Measurements from ENCODE around the gene PPM1A.

The PPM1A gene

DNA sequence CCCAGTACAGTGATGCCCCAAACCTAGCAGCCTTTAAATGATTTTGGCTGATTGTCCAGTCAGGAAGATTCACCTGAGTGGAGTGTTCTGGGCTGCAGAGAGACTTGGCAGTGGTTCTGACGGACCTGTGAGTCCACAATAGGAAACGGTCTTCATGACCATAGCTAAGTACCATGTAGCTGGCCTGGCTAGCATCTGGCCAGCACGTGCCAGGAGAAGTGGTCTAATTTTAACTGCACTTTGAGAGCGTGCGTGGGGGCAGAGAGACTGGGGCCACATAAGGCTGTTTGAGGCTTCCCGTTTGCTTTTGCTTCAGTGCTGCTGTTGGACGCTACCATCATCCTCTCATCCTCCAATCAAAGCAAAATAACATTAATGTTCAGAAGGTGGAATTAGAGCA is 54.7 kb downstream of the PPM1A start:
- no peak overlapping the region for H3K27ac Mint-ChIP-seq
- H3K27me3 Mint-ChIP-seq (ENCODE audit: low read depth): no peaks in the 10 kb centered on the region
- no peaks in the 10 kb centered on the region for H3K9me3 Mint-ChIP-seq
- H3K4me1 Mint-ChIP-seq: peaks cover 7% of the 10 kb centered on the region
- H3K36me3 Mint-ChIP-seq (ENCODE audit: low read depth): no peaks in the 10 kb centered on the region
- TF ChIP-seq, protein P1, sequence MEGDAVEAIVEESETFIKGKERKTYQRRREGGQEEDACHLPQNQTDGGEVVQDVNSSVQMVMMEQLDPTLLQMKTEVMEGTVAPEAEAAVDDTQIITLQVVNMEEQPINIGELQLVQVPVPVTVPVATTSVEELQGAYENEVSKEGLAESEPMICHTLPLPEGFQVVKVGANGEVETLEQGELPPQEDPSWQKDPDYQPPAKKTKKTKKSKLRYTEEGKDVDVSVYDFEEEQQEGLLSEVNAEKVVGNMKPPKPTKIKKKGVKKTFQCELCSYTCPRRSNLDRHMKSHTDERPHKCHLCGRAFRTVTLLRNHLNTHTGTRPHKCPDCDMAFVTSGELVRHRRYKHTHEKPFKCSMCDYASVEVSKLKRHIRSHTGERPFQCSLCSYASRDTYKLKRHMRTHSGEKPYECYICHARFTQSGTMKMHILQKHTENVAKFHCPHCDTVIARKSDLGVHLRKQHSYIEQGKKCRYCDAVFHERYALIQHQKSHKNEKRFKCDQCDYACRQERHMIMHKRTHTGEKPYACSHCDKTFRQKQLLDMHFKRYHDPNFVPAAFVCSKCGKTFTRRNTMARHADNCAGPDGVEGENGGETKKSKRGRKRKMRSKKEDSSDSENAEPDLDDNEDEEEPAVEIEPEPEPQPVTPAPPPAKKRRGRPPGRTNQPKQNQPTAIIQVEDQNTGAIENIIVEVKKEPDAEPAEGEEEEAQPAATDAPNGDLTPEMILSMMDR (IDR thresholded peaks at IDR 0.05; ENCODE audit: unreplicated experiment in 3 of 3): no peak
- no peak overlapping the region for H3K4me3 Mint-ChIP-seq

DNA sequence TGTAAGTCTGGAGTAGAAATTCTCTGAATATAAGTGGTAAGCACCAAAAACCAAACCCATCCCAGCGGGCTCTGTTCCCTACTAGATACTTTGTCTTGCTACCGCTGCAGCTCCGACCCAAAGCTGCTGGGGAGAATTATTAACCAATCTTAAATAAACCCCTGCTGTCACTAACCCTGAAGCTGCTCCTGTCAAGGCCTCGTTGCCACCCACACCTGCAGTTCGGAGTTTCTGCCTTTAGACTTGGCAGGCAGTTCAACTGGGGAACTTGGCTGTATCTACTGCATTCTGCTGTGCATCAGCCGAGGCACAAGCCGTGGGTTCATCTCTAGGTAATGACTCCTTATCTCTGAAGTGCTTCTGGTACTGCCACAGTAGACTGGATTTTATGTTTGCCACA is 55.5 kb downstream of the PPM1A start:
- no peak overlapping the region for H3K27ac Mint-ChIP-seq
- no peaks in the 10 kb centered on the region for H3K27me3 Mint-ChIP-seq (ENCODE audit: low read depth)
- H3K36me3 Mint-ChIP-seq (ENCODE audit: low read depth): no peaks in the 10 kb centered on the region
- H3K9me3 Mint-ChIP-seq: no peaks in the 10 kb centered on the region
- TF ChIP-seq, protein P1 (IDR thresholded peaks at IDR 0.05; ENCODE audit: unreplicated experiment in 3 of 3): no peak
- no peak overlapping the region for H3K4me3 Mint-ChIP-seq
- H3K4me1 Mint-ChIP-seq: peaks cover 7% of the 10 kb centered on the region

DNA sequence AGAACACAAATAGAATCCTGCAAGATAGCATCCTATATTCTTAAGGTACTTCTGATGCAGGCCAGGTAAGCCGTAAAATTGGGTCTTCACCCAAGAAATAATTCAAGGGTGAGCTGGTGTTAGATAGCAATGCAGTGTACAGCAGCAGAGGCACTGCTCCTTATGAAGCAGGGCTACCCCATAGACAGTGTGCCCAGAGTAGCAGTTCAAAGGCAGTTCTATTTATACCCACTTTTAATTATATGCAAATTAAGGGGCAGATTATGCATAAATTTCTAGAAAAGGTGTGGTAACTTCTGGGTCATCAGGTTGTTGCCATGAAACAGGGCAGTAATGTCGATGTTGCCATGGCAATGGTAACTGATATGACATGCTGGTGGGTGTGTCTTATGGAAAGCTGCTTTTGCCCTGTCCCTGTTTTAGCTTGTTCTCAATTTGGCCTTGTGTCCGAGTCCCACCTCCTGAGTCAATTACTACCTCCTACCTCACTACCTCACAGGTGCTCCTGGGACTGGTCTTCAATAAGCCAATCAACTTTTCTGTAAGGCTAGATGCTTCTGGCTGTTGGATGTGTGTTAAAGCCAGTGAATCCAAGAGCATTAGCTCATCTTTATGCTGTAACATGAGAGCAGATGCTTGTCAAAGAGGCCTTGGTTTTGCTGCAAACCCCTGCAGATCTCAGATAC is 61.0 kb downstream of the PPM1A start:
- Mint-ChIP-seq H3K4me3 (no peak overlapping the region), H3K9me3 (no peaks in the 10 kb centered on the region), H3K27me3 (ENCODE audit: low read depth) (peaks cover 7% of the 10 kb centered on the region), H3K4me1 (peaks cover 18% of the 10 kb centered on the region), H3K36me3 (ENCODE audit: low read depth) (no peaks in the 10 kb centered on the region), H3K27ac (no peak overlapping the region)
- TF ChIP-seq, protein P1 (IDR thresholded peaks at IDR 0.05; ENCODE audit: unreplicated experiment in 3 of 3): no peak

DNA sequence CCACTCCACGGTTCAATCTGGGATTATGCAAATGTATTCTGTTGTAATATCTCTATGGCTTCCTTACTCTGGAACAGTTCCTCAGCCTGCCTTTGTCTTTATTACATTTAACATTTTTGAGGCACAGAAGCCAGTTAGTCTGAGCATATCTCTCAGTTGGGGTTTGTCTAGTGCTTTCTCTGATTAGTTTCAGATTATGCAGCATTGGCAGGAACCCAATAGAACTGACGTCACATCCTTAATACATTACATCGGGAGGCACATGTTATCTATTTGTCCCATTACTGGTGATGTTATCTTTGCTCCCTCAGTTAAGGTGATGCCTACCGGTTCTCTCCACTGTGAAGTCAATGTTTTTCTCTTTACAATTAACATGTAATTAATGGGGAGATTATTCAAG is 62.4 kb downstream of the PPM1A start:
- TF ChIP-seq, protein P1 (IDR thresholded peaks at IDR 0.05; ENCODE audit: unreplicated experiment in 3 of 3): no peak
- peaks cover 18% of the 10 kb centered on the region for H3K4me1 Mint-ChIP-seq
- H3K4me3 Mint-ChIP-seq: no peak overlapping the region
- no peaks in the 10 kb centered on the region for H3K36me3 Mint-ChIP-seq (ENCODE audit: low read depth)
- H3K27ac Mint-ChIP-seq: no peak overlapping the region
- no peaks in the 10 kb centered on the region for H3K9me3 Mint-ChIP-seq
- peaks cover 12% of the 10 kb centered on the region for H3K27me3 Mint-ChIP-seq (ENCODE audit: low read depth)

DNA sequence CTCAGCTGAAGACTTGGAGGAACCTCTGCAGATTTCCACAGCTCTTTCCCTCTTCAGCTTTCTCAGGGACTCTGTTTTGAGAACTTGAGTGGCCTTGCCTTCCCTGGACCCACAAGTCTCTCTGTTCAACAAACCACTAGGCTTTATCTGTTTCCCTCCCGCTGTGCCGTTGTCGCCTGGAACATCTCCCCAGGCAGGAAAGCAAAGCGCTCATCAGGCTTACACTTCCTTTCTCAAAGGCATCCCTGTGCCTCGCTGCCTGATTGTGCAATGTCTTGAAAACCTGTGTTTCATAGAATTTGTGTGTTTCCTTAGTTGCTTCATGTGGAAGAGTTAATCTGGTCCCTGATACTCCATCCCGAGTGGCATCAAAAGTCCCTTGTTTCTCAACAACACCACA is 64.1 kb downstream of the PPM1A start:
- Mint-ChIP-seq H3K36me3 (ENCODE audit: low read depth) (no peaks in the 10 kb centered on the region), H3K27me3 (ENCODE audit: low read depth) (peaks cover 12% of the 10 kb centered on the region), H3K4me1 (peaks cover 18% of the 10 kb centered on the region), H3K4me3 (no peak overlapping the region), H3K27ac (no peak overlapping the region), H3K9me3 (no peaks in the 10 kb centered on the region)
- TF ChIP-seq, protein P1 (IDR thresholded peaks at IDR 0.05; ENCODE audit: unreplicated experiment in 3 of 3): no peak

Data from nephron (organoid).